GM12891 (cell line): ENCODE results near the gene UBE2J2.

Experiments used
- DNase-seq: peaks from one replicate; pipeline ENCODE4 v3.0.0; 2011; ENCODE audit warnings: low spot score; ENCODE audit not compliant: insufficient read length
- FAIRE-seq: peaks from 2 replicates; lab custom pipeline; 2011; peaks lifted over from hg19 to GRCh38; lab: Jason Lieb, UNC
- PAX5 ChIP-seq: IDR thresholded peaks from 2 replicates; pipeline ENCODE4 v1.6.1; 2011; ENCODE audit warnings: low read length, moderate library complexity, mild to moderate bottlenecking; ENCODE audit not compliant: insufficient read depth, severe bottlenecking
- POLR2A ChIP-seq: IDR thresholded peaks from 2 replicates; pipeline ENCODE4 v1.6.1; 2011; ENCODE audit warnings: low read depth, low read length, control low read depth
- POLR2AphosphoS5 ChIP-seq: IDR thresholded peaks from 2 replicates; pipeline ENCODE4 v1.6.1; 2011; ENCODE audit warnings: low read depth, low read length, control low read depth
- POU2F2 ChIP-seq: IDR thresholded peaks from 2 replicates; pipeline ENCODE4 v1.6.1; 2011; ENCODE audit warnings: low read depth, mild to moderate bottlenecking, control low read depth, low read length, moderate library complexity
- SPI1 ChIP-seq: IDR thresholded peaks from 2 replicates; pipeline ENCODE4 v1.6.1; 2011; ENCODE audit warnings: low read depth, low read length, control low read depth
- TAF1 ChIP-seq: IDR thresholded peaks from 2 replicates; pipeline ENCODE4 v1.6.1; 2011; ENCODE audit warnings: low read depth, low read length, control low read depth

Gene UBE2J2

GRCh38 chr1:1304331-1305299, 31.0 kb upstream of the UBE2J2 start:
- DNase-seq (no peak), FAIRE-seq (no peak)
- TF ChIP-seq POLR2A (no peak), POLR2AphosphoS5 (no peak), PAX5 (no peak), POU2F2 (no peak), SPI1 (no peak), TAF1 (no peak)

- FAIRE-seq (no peak), DNase-seq (no peak)
- TF ChIP-seq SPI1 (no peak), PAX5 (no peak), TAF1 (no peak), POU2F2 (no peak), POLR2A (no peak), POLR2AphosphoS5 (no peak)
These were observed 30.1 kb upstream of the UBE2J2 start for GRCh38 chr1:1303736-1304135.

GRCh38 chr1:1302951-1303509, 29.4 kb upstream of the UBE2J2 start:
- TF ChIP-seq POLR2A (no peak), PAX5 (no peak), TAF1 (no peak), SPI1 (no peak), POU2F2 (no peak), POLR2AphosphoS5 (no peak)
- DNase-seq (no peak), FAIRE-seq (no peak)

GRCh38 chr1:1302006-1302430, 28.4 kb upstream of the UBE2J2 start:
- TF ChIP-seq SPI1 (no peak), PAX5 (no peak), POLR2A (no peak), POLR2AphosphoS5 (no peak), POU2F2 (no peak), TAF1 (no peak)
- no peak for DNase-seq

GRCh38 chr1:1300352-1300739, 26.7 kb upstream of the UBE2J2 start:
- DNase-seq (no peak), FAIRE-seq (no peak)
- no peak for TF ChIP-seq SPI1
- no peak for TF ChIP-seq TAF1
- no peak for TF ChIP-seq POU2F2
- TF ChIP-seq POLR2AphosphoS5: no peak

More at GRCh38 chr1:1302006-1302430, 28.4 kb upstream of the UBE2J2 start:
- FAIRE-seq: no peak

- TF ChIP-seq PAX5 (no peak), POU2F2 (no peak), SPI1 (no peak), TAF1 (no peak), POLR2AphosphoS5 (no peak)
- FAIRE-seq (peak; percentile 52), DNase-seq (no peak)
These were observed 26.2 kb upstream of the UBE2J2 start for GRCh38 chr1:1299686-1300351.

- no peak for FAIRE-seq
- no peak for TF ChIP-seq SPI1
- no peak for TF ChIP-seq POU2F2
- no peak for TF ChIP-seq TAF1
- TF ChIP-seq POLR2A: no peak
- TF ChIP-seq POLR2AphosphoS5: no peak
- TF ChIP-seq PAX5: no peak
- no peak for DNase-seq
These were observed 25.4 kb upstream of the UBE2J2 start for GRCh38 chr1:1298861-1299685.

- TF ChIP-seq POU2F2 (no peak), PAX5 (no peak), POLR2A (no peak), TAF1 (no peak), SPI1 (no peak), POLR2AphosphoS5 (no peak)
- no peak for DNase-seq
- no peak for FAIRE-seq
These were observed 24.3 kb upstream of the UBE2J2 start for GRCh38 chr1:1297802-1298424.
